GM23338 (cell line): ENCODE results near the gene PACS1. TPM values are rescaled to one million over a fixed set of nuclear protein-coding genes. Genes with fewer than 3 reads are reported as not detected.

ENCODE experiments used
- ATAC-seq: fragments of 200-7000 bp; cut with Tn5 transposase; 3 replicates; pipeline ENCODE4 v1.9.1; 2020
- DNase-seq: peaks from one replicate; pipeline ENCODE4 v3.0.0-alpha.2; 2015; ENCODE audit warnings: low spot score
- H2AFZ ChIP-seq: fragments of 200-600 bp; sonication (generic); 2 replicates; pipeline ENCODE4 v1.8.0; 2016; ENCODE audit warnings: antibody characterized with exemption, mild to moderate bottlenecking, moderate library complexity
- H3F3A ChIP-seq: fragments of 200-600 bp; sonication (generic); replicated peaks from 2 replicates; pipeline ENCODE4 v1.8.0; 2017; ENCODE audit warnings: antibody characterized with exemption, mixed run types, low read depth
- H3K27ac ChIP-seq: fragments of 200-600 bp; sonication (generic); 2 replicates; pipeline ENCODE4 v1.6.1; 2016; ENCODE audit warnings: low read depth
- H3K27me3 ChIP-seq: fragments of 200-600 bp; sonication (generic); 2 replicates; pipeline ENCODE4 v1.8.0; 2016; ENCODE audit warnings: mild to moderate bottlenecking, mixed run types, moderate library complexity; ENCODE audit not compliant: insufficient read depth
- H3K36me3 ChIP-seq: fragments of 200-600 bp; sonication (generic); 2 replicates; pipeline ENCODE4 v1.8.0; 2016; ENCODE audit warnings: mild to moderate bottlenecking; ENCODE audit not compliant: insufficient read depth
- H3K4me1 ChIP-seq: fragments of 200-600 bp; sonication (generic); 2 replicates; pipeline ENCODE4 v1.8.0; 2016; ENCODE audit warnings: mild to moderate bottlenecking, moderate library complexity; ENCODE audit not compliant: insufficient read depth
- H3K4me2 ChIP-seq: fragments of 200-600 bp; sonication (generic); 2 replicates; pipeline ENCODE4 v1.7.1; 2017; ENCODE audit warnings: mixed run types
- H3K4me3 ChIP-seq: fragments of 200-600 bp; sonication (generic); 2 replicates; pipeline ENCODE4 v1.6.1; 2016; ENCODE audit warnings: mixed run types
- H3K79me2 ChIP-seq: fragments of 200-600 bp; sonication (generic); replicated peaks from 2 replicates; pipeline ENCODE4 v1.8.0; 2017; ENCODE audit warnings: mild to moderate bottlenecking; ENCODE audit not compliant: insufficient read depth
- H3K9me2 ChIP-seq: fragments of 200-600 bp; sonication (generic); 2 replicates; pipeline ENCODE4 v1.8.0; 2017; ENCODE audit not compliant: insufficient read depth
- H4K20me1 ChIP-seq: fragments of 200-600 bp; sonication (generic); replicated peaks from 2 replicates; pipeline ENCODE4 v1.8.0; 2017; ENCODE audit warnings: mild to moderate bottlenecking; ENCODE audit not compliant: insufficient read depth
- H3K27ac Mint-ChIP-seq: 2 replicates; pipeline ENCODE4 v1.8.0; 2020; ENCODE audit warnings: inconsistent platforms, mild to moderate bottlenecking, moderate library complexity, mixed read lengths
- H3K27me3 Mint-ChIP-seq: 3 replicates; pipeline ENCODE4 v1.8.0; 2022; ENCODE audit warnings: low read depth, mild to moderate bottlenecking, moderate library complexity, mixed read lengths, inconsistent platforms; ENCODE audit not compliant: insufficient read depth, poor library complexity
- H3K36me3 Mint-ChIP-seq: 3 replicates; pipeline ENCODE4 v1.8.0; 2021; ENCODE audit warnings: low read depth, mild to moderate bottlenecking, inconsistent platforms, moderate library complexity, mixed read lengths
- H3K4me1 Mint-ChIP-seq: 3 replicates; pipeline ENCODE4 v1.8.0; 2020; ENCODE audit warnings: mild to moderate bottlenecking, inconsistent platforms, mixed read lengths
- H3K4me3 Mint-ChIP-seq: 3 replicates; pipeline ENCODE4 v1.8.0; 2021; ENCODE audit warnings: moderate library complexity, mild to moderate bottlenecking, inconsistent platforms, mixed read lengths
- H3K9me3 Mint-ChIP-seq: 3 replicates; pipeline ENCODE4 v1.8.0; 2020; ENCODE audit warnings: moderate library complexity, mild to moderate bottlenecking, inconsistent platforms, mixed read lengths
- EZH2 ChIP-seq: fragments of 200-600 bp; sonication (generic); IDR thresholded peaks from one replicate; pipeline ENCODE4 v1.8.0; 2017; ENCODE audit warnings: antibody characterized with exemption, mild to moderate bottlenecking, low read depth; ENCODE audit not compliant: unreplicated experiment
- EZH2phosphoT487 ChIP-seq: fragments of 200-600 bp; sonication (generic); IDR thresholded peaks from one replicate; pipeline ENCODE4 v1.8.1; 2018; ENCODE audit warnings: antibody characterized with exemption; ENCODE audit not compliant: unreplicated experiment
- POLR2AphosphoS5 ChIP-seq: IDR thresholded peaks from 2 replicates; pipeline ENCODE4 v1.6.1; 2016; ENCODE audit warnings: antibody characterized with exemption, low read depth
- STAT1 ChIP-seq: IDR thresholded peaks from one replicate; pipeline ENCODE4 v1.6.1; 2016; ENCODE audit warnings: antibody characterized with exemption; ENCODE audit not compliant: unreplicated experiment
- ZNF114 ChIP-seq: fragments of 250-450 bp; sonication (Bioruptor Pico); IDR thresholded peaks from 2 replicates; pipeline ENCODE4 v1.5.0; 2020; ENCODE audit warnings: mild to moderate bottlenecking, moderate library complexity
- ZNF331 ChIP-seq: fragments of 250-450 bp; sonication (Bioruptor Pico); IDR thresholded peaks from 2 replicates; pipeline ENCODE4 v1.5.0; 2020; ENCODE audit warnings: low read depth, mild to moderate bottlenecking, moderate library complexity
- polyA plus RNA-seq: library from polyadenylated mRNA; unstranded; fragments of >200 nt; fragmentation: Nextera tagmentation; extraction: Ambion mirVana; gene quantifications from 2 replicates; pipeline ENCODE4 v1.2.1, GENCODE V29; 2016
- total RNA-seq: library from RNA; depleted of rRNA; stranded (reverse); fragments of >200 nt; shearing (Covaris generic); gene quantifications from 2 replicates; pipeline ENCODE4 v1.2.3, GENCODE V29; 2014
- TF ChIP-seq, protein P1 (sequence below), 2 experiments: fragments of 200-600 bp in 1 of 2; sonication (generic) in 1 of 2; conservative IDR thresholded peaks; 2 replicates each; pipeline versions ENCODE4 v1.5.1 to v1.6.1; 2016 to 2017; ENCODE audit warnings: antibody characterized with exemption in 2 of 2, low read depth in 2 of 2, mild to moderate bottlenecking in 2 of 2, moderate library complexity in 1 of 2
- TF ChIP-seq, protein P2 (sequence below): fragments of 250-450 bp; sonication (Bioruptor Pico); IDR thresholded peaks from 2 replicates; pipeline ENCODE4 v1.5.0; 2020; ENCODE audit warnings: mild to moderate bottlenecking, moderate library complexity
- TF ChIP-seq, protein P3 (sequence below): IDR thresholded peaks from 2 replicates; pipeline ENCODE4 v1.6.1; 2016; ENCODE audit warnings: antibody characterized with exemption
- TF ChIP-seq, protein P4 (sequence below): IDR thresholded peaks from one replicate; pipeline ENCODE4 v1.6.1; 2018; ENCODE audit warnings: antibody characterized with exemption; ENCODE audit not compliant: unreplicated experiment

The PACS1 gene
- total and polyA plus RNA-seq, 2 experiments from 2014 or later = 8.0 to 37.5 TPM

DNA sequence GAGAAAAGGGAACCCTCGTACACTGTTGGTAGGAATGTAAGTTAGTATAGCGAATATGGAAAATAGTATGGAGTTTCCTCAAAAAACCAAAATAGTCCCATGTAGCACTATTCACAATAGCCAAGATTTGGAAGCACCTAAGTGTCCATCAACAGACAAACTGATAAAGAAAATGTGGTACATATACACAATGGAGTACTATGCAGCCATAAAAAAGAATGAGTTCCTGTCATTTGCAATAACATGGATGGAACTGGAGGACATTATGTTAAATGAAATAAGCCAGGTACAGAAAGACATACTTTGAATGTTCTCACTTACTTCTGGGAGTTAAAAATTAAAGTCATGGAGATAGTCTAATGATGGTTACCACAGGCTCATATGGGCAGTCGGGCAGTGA is 134.3 kb downstream of the PACS1 start (continued):
- TF ChIP-seq, protein P1, sequence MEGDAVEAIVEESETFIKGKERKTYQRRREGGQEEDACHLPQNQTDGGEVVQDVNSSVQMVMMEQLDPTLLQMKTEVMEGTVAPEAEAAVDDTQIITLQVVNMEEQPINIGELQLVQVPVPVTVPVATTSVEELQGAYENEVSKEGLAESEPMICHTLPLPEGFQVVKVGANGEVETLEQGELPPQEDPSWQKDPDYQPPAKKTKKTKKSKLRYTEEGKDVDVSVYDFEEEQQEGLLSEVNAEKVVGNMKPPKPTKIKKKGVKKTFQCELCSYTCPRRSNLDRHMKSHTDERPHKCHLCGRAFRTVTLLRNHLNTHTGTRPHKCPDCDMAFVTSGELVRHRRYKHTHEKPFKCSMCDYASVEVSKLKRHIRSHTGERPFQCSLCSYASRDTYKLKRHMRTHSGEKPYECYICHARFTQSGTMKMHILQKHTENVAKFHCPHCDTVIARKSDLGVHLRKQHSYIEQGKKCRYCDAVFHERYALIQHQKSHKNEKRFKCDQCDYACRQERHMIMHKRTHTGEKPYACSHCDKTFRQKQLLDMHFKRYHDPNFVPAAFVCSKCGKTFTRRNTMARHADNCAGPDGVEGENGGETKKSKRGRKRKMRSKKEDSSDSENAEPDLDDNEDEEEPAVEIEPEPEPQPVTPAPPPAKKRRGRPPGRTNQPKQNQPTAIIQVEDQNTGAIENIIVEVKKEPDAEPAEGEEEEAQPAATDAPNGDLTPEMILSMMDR (conservative IDR thresholded peaks at IDR 0.05; ENCODE audit: low read depth in 2 of 2) = no peak

DNA sequence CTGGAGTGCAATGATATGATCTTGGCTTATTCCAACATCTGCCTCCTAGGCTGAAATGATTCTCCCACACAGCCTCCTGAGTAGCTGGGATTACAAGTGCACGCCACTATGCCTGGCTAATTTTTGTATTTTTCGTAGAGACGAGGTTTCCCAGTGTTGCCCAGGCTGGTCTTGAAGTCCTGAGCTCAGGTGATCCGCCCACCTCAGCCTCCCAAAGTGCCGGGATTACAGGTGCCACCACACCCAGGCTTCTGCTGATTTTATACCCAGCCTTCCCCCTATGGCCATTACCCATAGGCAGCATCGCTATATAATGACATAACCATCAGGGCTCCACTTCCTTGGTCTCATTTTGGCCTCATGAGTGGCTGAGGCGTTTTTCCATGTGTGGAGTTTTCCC is 137.7 kb downstream of the PACS1 start:
- Histone ChIP-seq H3K79me2 (no peaks in the 10 kb centered on the region), H4K20me1 (no peaks in the 10 kb centered on the region), H3K9me2 (0 out of 2 replicates have a peak, but pooled peaks cover 4% of the 10 kb centered on the region), H3K27ac (no peak overlapping the region), H3F3A (no peaks in the 10 kb centered on the region), H3K36me3 (no peaks in the 10 kb centered on the region), H2AFZ (no peak overlapping the region), H3K4me2 (no peak overlapping the region), H3K27me3 (no peaks in the 10 kb centered on the region), H3K4me1 (no peaks in the 10 kb centered on the region), H3K4me3 (no peak overlapping the region)
- no peak overlapping the region for H3K4me3 Mint-ChIP-seq
- peaks cover 13% of the 10 kb centered on the region; the same call in 2 of the 3 replicates for H3K9me3 Mint-ChIP-seq
- peaks cover 3% of the 10 kb centered on the region for H3K27me3 Mint-ChIP-seq
- DNase-seq (no peak), ATAC-seq (no peak)
- no peaks in the 10 kb centered on the region for H3K36me3 Mint-ChIP-seq
- no peak overlapping the region for H3K27ac Mint-ChIP-seq
- H3K4me1 Mint-ChIP-seq = no peaks in the 10 kb centered on the region
- TF ChIP-seq, protein P2, sequence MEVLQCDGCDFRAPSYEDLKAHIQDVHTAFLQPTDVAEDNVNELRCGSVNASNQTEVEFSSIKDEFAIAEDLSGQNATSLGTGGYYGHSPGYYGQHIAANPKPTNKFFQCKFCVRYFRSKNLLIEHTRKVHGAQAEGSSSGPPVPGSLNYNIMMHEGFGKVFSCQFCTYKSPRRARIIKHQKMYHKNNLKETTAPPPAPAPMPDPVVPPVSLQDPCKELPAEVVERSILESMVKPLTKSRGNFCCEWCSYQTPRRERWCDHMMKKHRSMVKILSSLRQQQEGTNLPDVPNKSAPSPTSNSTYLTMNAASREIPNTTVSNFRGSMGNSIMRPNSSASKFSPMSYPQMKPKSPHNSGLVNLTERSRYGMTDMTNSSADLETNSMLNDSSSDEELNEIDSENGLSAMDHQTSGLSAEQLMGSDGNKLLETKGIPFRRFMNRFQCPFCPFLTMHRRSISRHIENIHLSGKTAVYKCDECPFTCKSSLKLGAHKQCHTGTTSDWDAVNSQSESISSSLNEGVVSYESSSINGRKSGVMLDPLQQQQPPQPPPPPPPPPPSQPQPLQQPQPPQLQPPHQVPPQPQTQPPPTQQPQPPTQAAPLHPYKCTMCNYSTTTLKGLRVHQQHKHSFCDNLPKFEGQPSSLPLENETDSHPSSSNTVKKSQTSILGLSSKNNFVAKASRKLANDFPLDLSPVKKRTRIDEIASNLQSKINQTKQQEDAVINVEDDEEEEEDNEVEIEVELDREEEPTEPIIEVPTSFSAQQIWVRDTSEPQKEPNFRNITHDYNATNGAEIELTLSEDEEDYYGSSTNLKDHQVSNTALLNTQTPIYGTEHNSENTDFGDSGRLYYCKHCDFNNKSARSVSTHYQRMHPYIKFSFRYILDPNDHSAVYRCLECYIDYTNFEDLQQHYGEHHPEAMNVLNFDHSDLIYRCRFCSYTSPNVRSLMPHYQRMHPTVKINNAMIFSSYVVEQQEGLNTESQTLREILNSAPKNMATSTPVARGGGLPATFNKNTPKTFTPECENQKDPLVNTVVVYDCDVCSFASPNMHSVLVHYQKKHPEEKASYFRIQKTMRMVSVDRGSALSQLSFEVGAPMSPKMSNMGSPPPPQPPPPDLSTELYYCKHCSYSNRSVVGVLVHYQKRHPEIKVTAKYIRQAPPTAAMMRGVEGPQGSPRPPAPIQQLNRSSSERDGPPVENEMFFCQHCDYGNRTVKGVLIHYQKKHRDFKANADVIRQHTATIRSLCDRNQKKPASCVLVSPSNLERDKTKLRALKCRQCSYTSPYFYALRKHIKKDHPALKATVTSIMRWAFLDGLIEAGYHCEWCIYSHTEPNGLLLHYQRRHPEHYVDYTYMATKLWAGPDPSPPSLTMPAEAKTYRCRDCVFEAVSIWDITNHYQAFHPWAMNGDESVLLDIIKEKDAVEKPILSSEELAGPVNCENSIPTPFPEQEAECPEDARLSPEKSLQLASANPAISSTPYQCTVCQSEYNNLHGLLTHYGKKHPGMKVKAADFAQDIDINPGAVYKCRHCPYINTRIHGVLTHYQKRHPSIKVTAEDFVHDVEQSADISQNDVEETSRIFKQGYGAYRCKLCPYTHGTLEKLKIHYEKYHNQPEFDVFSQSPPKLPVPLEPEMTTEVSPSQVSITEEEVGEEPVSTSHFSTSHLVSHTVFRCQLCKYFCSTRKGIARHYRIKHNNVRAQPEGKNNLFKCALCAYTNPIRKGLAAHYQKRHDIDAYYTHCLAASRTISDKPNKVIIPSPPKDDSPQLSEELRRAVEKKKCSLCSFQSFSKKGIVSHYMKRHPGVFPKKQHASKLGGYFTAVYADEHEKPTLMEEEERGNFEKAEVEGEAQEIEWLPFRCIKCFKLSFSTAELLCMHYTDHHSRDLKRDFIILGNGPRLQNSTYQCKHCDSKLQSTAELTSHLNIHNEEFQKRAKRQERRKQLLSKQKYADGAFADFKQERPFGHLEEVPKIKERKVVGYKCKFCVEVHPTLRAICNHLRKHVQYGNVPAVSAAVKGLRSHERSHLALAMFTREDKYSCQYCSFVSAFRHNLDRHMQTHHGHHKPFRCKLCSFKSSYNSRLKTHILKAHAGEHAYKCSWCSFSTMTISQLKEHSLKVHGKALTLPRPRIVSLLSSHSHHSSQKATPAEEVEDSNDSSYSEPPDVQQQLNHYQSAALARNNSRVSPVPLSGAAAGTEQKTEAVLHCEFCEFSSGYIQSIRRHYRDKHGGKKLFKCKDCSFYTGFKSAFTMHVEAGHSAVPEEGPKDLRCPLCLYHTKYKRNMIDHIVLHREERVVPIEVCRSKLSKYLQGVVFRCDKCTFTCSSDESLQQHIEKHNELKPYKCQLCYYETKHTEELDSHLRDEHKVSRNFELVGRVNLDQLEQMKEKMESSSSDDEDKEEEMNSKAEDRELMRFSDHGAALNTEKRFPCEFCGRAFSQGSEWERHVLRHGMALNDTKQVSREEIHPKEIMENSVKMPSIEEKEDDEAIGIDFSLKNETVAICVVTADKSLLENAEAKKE (CRISPR knock-in tag) = no peak
- TF ChIP-seq EZH2 (no peak), ZNF114 (CRISPR knock-in tag) (no peak), STAT1 (no peak), ZNF331 (CRISPR knock-in tag) (no peak), EZH2phosphoT487 (no peak), POLR2AphosphoS5 (no peak)
- TF ChIP-seq, protein P3, sequence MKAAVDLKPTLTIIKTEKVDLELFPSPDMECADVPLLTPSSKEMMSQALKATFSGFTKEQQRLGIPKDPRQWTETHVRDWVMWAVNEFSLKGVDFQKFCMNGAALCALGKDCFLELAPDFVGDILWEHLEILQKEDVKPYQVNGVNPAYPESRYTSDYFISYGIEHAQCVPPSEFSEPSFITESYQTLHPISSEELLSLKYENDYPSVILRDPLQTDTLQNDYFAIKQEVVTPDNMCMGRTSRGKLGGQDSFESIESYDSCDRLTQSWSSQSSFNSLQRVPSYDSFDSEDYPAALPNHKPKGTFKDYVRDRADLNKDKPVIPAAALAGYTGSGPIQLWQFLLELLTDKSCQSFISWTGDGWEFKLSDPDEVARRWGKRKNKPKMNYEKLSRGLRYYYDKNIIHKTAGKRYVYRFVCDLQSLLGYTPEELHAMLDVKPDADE = no peak
- TF ChIP-seq, protein P4, sequence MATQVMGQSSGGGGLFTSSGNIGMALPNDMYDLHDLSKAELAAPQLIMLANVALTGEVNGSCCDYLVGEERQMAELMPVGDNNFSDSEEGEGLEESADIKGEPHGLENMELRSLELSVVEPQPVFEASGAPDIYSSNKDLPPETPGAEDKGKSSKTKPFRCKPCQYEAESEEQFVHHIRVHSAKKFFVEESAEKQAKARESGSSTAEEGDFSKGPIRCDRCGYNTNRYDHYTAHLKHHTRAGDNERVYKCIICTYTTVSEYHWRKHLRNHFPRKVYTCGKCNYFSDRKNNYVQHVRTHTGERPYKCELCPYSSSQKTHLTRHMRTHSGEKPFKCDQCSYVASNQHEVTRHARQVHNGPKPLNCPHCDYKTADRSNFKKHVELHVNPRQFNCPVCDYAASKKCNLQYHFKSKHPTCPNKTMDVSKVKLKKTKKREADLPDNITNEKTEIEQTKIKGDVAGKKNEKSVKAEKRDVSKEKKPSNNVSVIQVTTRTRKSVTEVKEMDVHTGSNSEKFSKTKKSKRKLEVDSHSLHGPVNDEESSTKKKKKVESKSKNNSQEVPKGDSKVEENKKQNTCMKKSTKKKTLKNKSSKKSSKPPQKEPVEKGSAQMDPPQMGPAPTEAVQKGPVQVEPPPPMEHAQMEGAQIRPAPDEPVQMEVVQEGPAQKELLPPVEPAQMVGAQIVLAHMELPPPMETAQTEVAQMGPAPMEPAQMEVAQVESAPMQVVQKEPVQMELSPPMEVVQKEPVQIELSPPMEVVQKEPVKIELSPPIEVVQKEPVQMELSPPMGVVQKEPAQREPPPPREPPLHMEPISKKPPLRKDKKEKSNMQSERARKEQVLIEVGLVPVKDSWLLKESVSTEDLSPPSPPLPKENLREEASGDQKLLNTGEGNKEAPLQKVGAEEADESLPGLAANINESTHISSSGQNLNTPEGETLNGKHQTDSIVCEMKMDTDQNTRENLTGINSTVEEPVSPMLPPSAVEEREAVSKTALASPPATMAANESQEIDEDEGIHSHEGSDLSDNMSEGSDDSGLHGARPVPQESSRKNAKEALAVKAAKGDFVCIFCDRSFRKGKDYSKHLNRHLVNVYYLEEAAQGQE = no peak
- TF ChIP-seq, protein P1 (conservative IDR thresholded peaks at IDR 0.05; ENCODE audit: low read depth in 2 of 2) = no peak
